ENCODE data around the gene YES1. TPM values are rescaled to one million over a fixed set of nuclear protein-coding genes. Genes with fewer than 3 reads are reported as not detected.
"Not testable (repeated sequence)": the region's sequence is repeated elsewhere in the genome, so short reads cannot be mapped to it uniquely, and the experiment has no call there.

YES1 gene
- total and polyA plus RNA-seq, 2 donors from 2014 or later: 12.6 to 48.5 TPM

DNA sequence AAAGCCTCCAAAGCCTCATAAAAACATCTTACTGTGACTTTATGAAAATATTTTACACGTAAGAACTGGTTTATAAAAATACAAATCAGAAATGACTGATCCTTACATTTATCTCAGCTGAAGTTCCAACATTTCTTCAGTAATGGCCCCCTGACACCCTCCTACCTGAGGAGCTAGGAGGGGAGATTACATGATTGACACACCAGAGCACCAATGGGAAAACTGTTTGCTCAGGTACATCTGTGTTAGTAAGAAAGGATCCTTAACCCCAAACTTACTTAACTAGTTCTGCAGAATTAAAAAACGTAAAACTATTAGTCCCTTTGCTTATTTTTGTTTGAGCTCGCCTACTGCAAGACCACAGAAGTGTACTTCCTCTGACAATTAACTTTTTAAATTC, 126.6 kb downstream of the YES1 start:
- intact Hi-C loops (cut with DNase I): no loop called here
- no peak for DNase-seq
- Histone ChIP-seq H3K27me3 (ENCODE audit: control insufficient read depth, insufficient read depth, low read length) (no peaks in the 10 kb centered on the region), H3K9me3 (ENCODE audit: control insufficient read depth in 2 of 3, insufficient read depth in 1 of 3, low read length in 3 of 3) (no peaks in the 10 kb centered on the region), H3K27ac (ENCODE audit: low read depth in 2 of 2, low read length in 2 of 2) (no peak overlapping the region), H3K9ac (ENCODE audit: low read length in 3 of 3) (no peak overlapping the region), H3K4me3 (ENCODE audit: low read length in 3 of 3) (no peak overlapping the region), H3K36me3 (ENCODE audit: control insufficient read depth in 2 of 3, insufficient read depth in 3 of 3, low read length in 3 of 3) (peaks cover 4 to 36% (median 20%) of the 10 kb centered on the region in 3 donors), H3K4me1 (ENCODE audit: control insufficient read depth in 2 of 3, insufficient read depth in 2 of 3, low read depth in 1 of 3, low read length in 3 of 3) (no peaks in the 10 kb centered on the region)
- no peak for FAIRE-seq
- no peak for TF ChIP-seq CTCF (IDR thresholded peaks at IDR 0.05; ENCODE audit: borderline replicate concordance, extremely low read depth, insufficient read depth)

GRCh38 chr18:683531-683930, 128.5 kb downstream of the YES1 start:
- Histone ChIP-seq H3K4me1 (ENCODE audit: control insufficient read depth in 2 of 3, insufficient read depth in 2 of 3, low read depth in 1 of 3, low read length in 3 of 3) (no peaks in the 10 kb centered on the region), H3K36me3 (ENCODE audit: control insufficient read depth in 2 of 3, insufficient read depth in 3 of 3, low read length in 3 of 3) (peaks cover 4 to 37% (median 20%) of the 10 kb centered on the region in 3 donors), H3K9ac (ENCODE audit: low read length in 3 of 3) (no peak overlapping the region), H3K27ac (ENCODE audit: low read depth in 2 of 2, low read length in 2 of 2) (no peak overlapping the region), H3K4me3 (ENCODE audit: low read length in 3 of 3) (no peak overlapping the region), H3K27me3 (ENCODE audit: control insufficient read depth, insufficient read depth, low read length) (no peaks in the 10 kb centered on the region), H3K9me3 (ENCODE audit: control insufficient read depth in 2 of 3, insufficient read depth in 1 of 3, low read length in 3 of 3) (no peaks in the 10 kb centered on the region)
- TF ChIP-seq CTCF (IDR thresholded peaks at IDR 0.05; ENCODE audit: borderline replicate concordance, extremely low read depth, insufficient read depth): no peak
- FAIRE-seq (no peak), DNase-seq (no peak)
- intact Hi-C loops (cut with DNase I): no loop called here

GRCh38 chr18:682833-683232, 129.2 kb downstream of the YES1 start:
- H3K4me1 ChIP-seq (ENCODE audit: control insufficient read depth in 2 of 3, insufficient read depth in 2 of 3, low read depth in 1 of 3, low read length in 3 of 3): no peaks in the 10 kb centered on the region
- H3K27me3 ChIP-seq (ENCODE audit: control insufficient read depth, insufficient read depth, low read length): no peaks in the 10 kb centered on the region
- no peak overlapping the region for H3K9ac ChIP-seq (ENCODE audit: low read length in 3 of 3)
- DNase-seq: no peak
- peaks cover 4 to 44% (median 19%) of the 10 kb centered on the region in 3 donors for H3K36me3 ChIP-seq (ENCODE audit: control insufficient read depth in 2 of 3, insufficient read depth in 3 of 3, low read length in 3 of 3)
- intact Hi-C loops (cut with DNase I): no loop called here
- H3K4me3 ChIP-seq (ENCODE audit: low read length in 3 of 3): no peak overlapping the region
- no peak for FAIRE-seq
- no peak overlapping the region for H3K27ac ChIP-seq (ENCODE audit: low read depth in 2 of 2, low read length in 2 of 2)
- no peak for TF ChIP-seq CTCF (IDR thresholded peaks at IDR 0.05; ENCODE audit: borderline replicate concordance, extremely low read depth, insufficient read depth)
- no peaks in the 10 kb centered on the region for H3K9me3 ChIP-seq (ENCODE audit: control insufficient read depth in 2 of 3, insufficient read depth in 1 of 3, low read length in 3 of 3)

DNA sequence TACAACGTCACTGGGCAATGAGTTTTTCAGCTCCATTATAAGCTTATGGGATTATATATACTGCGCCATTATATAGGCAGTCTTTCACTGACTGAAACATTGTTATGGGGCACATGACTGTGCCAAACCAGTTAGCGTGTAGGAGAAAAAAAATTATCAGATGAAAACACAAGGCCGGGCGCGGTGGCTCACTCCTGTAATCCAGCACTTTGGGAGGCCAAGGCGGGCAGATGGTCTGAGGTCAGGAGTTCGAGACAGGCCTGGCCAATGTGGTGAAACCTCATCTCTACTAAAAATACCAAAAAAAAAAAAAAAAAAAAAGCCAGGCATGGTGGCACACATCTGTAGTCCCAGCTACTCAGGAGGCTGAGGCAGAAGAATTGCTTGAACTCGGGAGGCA, 129.6 kb downstream of the YES1 start:
- H3K27me3 ChIP-seq (ENCODE audit: control insufficient read depth, insufficient read depth, low read length); H3K27ac ChIP-seq (ENCODE audit: low read depth in 2 of 2, low read length in 2 of 2); H3K4me3 ChIP-seq (ENCODE audit: low read length in 3 of 3); FAIRE-seq; H3K9ac ChIP-seq (ENCODE audit: low read length in 3 of 3); H3K4me1 ChIP-seq (ENCODE audit: control insufficient read depth in 2 of 3, insufficient read depth in 2 of 3, low read depth in 1 of 3, low read length in 3 of 3); H3K9me3 ChIP-seq (ENCODE audit: control insufficient read depth in 2 of 3, insufficient read depth in 1 of 3, low read length in 3 of 3); intact Hi-C loops (cut with DNase I); DNase-seq: not testable (repeated sequence)
- H3K36me3 ChIP-seq (ENCODE audit: control insufficient read depth in 2 of 3, insufficient read depth in 3 of 3, low read length in 3 of 3): peaks cover 4 to 41% (median 20%) of the 10 kb centered on the region in 3 donors
